MG63 (cell line): ENCODE data around the gene DHRS12. TPM values are rescaled to one million over a fixed set of nuclear protein-coding genes. Genes with fewer than 3 reads are reported as not detected.
A peak's percentile ranks its signal among the peaks of the same experiment; 100 is the strongest.

Experiments used
- DNase-seq: peaks from one replicate; pipeline ENCODE4 v3.0.0-alpha.2; 2020
- H3K27me3 ChIP-seq: fragments of 250-450 bp; sonication (Bioruptor Pico); 2 replicates; pipeline ENCODE4 v1.5.1; 2020; ENCODE audit warnings: mild to moderate bottlenecking, moderate library complexity
- H3K36me3 ChIP-seq: fragments of 250-450 bp; sonication (Bioruptor Pico); 2 replicates; pipeline ENCODE4 v1.5.1; 2020; ENCODE audit warnings: mild to moderate bottlenecking, moderate library complexity
- H3K4me3 ChIP-seq: fragments of 250-450 bp; sonication (Bioruptor Pico); 2 replicates; pipeline ENCODE4 v1.5.1; 2020; ENCODE audit warnings: mild to moderate bottlenecking, moderate library complexity
- H3K9me3 ChIP-seq: fragments of 250-450 bp; sonication (Bioruptor Pico); 2 replicates; pipeline ENCODE4 v1.5.1; 2020; ENCODE audit warnings: mild to moderate bottlenecking, moderate library complexity
- total RNA-seq: library from RNA; depleted of rRNA; stranded (reverse); fragments of >200 nt; shearing (Covaris generic); gene quantifications from 2 replicates; pipeline ENCODE4 v1.2.3, GENCODE V29; 2014; ENCODE audit warnings: low replicate concordance

The DHRS12 gene
- total RNA-seq, 1 experiment from 2014 or later, result 5.1 TPM

GRCh38 chr13:51818276-51818675, 14.3 kb upstream of the DHRS12 start:
- H3K36me3 ChIP-seq, result no peaks in the 10 kb centered on the region
- no peaks in the 10 kb centered on the region for H3K9me3 ChIP-seq
- no peak for DNase-seq
- no peak overlapping the region for H3K4me3 ChIP-seq
- H3K27me3 ChIP-seq, result peaks cover 2% of the 10 kb centered on the region; the same call in 1 of the 2 replicates

DNA sequence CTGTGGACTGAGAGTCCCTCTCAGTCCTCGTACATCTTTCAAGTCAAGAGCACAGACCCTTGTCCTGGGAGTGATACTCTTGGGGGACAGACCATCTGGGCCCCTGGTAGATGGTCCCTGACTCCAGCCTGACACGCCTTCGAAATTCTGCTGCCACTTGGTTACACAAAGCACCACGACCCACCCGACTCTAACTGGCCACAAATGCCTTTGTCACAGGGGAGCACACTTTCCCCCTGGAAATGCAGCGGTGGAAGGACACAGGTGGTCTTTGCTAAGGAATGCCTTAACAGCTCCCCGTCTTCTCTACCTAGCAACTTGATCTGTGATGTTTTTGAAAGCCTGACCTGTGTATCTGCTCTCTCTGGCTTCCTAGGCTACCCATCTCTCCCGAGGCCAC, 13.8 kb upstream of the DHRS12 start:
- peaks cover 2% of the 10 kb centered on the region; the same call in 1 of the 2 replicates for H3K27me3 ChIP-seq
- no peak overlapping the region for H3K4me3 ChIP-seq
- DNase-seq, result no peak
- no peaks in the 10 kb centered on the region for H3K36me3 ChIP-seq
- H3K9me3 ChIP-seq, result no peaks in the 10 kb centered on the region

DNA sequence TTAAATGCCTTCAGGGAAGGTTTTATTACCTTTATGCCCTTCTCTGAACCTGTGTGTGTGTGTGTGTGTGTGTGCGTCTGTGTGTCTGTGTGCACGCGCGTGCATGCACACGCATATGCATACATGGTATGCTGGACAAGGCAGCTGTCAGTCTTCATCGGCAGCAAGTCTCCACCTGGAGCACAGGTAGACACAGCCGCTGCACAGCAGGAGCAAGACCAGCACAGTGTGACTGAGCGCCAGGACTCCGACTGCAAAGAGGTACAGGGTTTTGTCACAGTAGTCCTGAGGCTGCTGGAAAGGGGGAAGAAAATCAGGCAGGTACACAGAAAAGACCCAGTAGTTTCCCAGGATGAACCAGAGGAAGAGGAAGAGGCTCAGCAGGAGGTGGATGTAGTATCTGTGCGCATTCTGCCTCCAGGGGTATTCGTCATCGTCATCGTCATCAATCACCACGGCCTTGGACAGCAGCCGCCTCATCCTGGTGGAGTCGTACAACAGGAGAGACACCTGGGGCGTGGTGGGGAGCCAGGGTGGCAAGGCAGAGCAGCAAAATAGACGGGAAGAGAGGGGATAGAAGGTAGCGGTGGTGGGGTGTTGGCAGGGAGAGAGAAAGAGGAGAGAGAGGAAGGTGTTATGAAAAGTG, 12.8 kb upstream of the DHRS12 start:
- Histone ChIP-seq H3K27me3 (peaks cover 2% of the 10 kb centered on the region; the same call in 1 of the 2 replicates), H3K36me3 (no peaks in the 10 kb centered on the region), H3K9me3 (no peaks in the 10 kb centered on the region), H3K4me3 (no peak overlapping the region)
- DNase-seq, result no peak

DNA sequence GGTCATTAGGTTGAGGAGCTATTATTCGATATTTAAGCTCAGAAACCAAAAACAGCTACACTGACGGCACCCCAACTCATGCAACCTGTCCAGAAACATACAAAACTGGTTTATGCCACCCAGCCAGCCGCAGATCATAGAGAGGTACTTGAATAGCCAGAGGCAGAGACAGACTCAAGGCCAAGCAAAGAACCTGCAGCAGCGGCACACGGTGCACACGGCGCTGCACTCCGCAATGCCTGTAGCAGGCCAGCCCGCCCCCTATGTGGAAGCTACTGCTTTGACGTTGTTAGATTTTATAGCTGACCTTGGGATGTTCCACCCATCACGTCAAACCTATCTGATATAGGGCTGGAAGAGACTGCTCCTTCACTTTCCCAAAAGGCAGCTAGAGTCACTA, 11.9 kb upstream of the DHRS12 start:
- Histone ChIP-seq H3K27me3 (peaks cover 2% of the 10 kb centered on the region; the same call in 1 of the 2 replicates), H3K9me3 (no peaks in the 10 kb centered on the region), H3K36me3 (no peaks in the 10 kb centered on the region), H3K4me3 (no peak overlapping the region)
- no peak for DNase-seq

DNA sequence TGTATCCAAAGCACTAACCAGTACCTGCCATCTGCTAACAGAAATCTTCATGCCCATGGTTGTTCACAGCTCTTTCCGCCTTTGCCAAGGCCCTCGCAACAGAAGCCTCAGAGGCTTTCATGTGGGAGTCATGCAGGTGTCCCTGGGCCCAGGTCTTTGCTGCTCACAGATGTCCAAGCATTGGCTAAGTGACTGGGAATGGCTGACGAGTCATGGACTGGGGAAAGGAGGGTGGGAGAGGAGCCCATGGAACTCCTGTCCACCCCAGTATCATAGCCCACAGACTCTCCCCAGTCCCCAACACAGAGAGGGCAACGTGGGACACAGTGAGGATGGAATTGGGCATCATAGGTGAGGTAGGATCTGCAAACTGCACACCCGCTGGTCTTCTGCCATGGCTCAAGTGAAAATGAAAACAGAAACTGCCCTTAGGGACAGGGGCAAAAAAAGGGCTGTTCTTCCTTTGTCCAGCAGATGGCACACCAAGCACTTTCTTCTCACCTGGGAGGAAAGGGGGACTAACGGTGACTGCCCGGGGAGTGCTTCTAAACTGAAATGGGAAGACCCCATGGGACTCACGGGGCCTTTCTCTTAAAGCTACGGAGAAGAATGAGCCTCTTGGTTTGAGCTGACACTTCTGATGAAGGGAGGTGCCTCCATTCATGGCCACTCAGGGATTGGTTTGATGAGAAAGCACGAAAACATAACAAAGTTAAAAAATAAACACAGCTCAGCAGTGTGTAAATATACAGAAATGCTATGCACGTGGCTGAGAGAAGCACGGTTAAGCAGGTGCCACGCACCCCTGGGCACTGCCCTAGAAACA, 11.1 kb upstream of the DHRS12 start:
- Histone ChIP-seq H3K4me3 (no peak overlapping the region), H3K27me3 (peaks cover 2% of the 10 kb centered on the region; the same call in 1 of the 2 replicates), H3K9me3 (no peaks in the 10 kb centered on the region), H3K36me3 (no peaks in the 10 kb centered on the region)
- peak; percentile 41 for DNase-seq

DNA sequence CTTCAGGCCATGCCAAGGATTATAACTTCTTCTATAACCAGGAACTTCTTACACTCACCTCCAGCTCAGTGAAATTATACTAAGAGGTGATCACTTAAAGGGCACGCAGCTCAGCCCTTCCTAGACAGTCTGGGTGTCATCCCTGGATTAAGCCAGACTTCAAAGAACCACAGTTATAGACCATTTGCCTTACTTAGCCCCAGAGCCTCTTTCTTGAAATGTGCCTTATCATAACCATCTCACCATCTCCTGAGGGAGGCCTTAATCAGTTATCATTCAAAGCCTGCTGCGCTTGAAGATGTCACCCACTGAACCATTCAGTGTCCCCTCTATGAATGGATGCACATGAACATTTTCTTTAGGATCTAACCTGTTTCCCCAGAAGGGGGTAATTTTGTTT, 10.1 kb upstream of the DHRS12 start:
- DNase-seq, result no peak
- peaks cover 2% of the 10 kb centered on the region; the same call in 1 of the 2 replicates for H3K27me3 ChIP-seq
- H3K4me3 ChIP-seq, result no peak overlapping the region
- H3K9me3 ChIP-seq, result no peaks in the 10 kb centered on the region
- H3K36me3 ChIP-seq, result no peaks in the 10 kb centered on the region

- peaks cover 2% of the 10 kb centered on the region; the same call in 1 of the 2 replicates for H3K27me3 ChIP-seq
- no peaks in the 10 kb centered on the region for H3K36me3 ChIP-seq
- no peak for DNase-seq
- H3K9me3 ChIP-seq, result no peaks in the 10 kb centered on the region
- H3K4me3 ChIP-seq, result no peak overlapping the region
Observed at GRCh38 chr13:51811920-51812451, 8.0 kb upstream of the DHRS12 start.

- H3K27me3 ChIP-seq, result peaks cover 2% of the 10 kb centered on the region; the same call in 1 of the 2 replicates
- no peak for DNase-seq
- H3K36me3 ChIP-seq, result no peaks in the 10 kb centered on the region
- no peak overlapping the region for H3K4me3 ChIP-seq
- H3K9me3 ChIP-seq, result no peaks in the 10 kb centered on the region
Observed at GRCh38 chr13:51811046-51811445, 7.1 kb upstream of the DHRS12 start.

DNA sequence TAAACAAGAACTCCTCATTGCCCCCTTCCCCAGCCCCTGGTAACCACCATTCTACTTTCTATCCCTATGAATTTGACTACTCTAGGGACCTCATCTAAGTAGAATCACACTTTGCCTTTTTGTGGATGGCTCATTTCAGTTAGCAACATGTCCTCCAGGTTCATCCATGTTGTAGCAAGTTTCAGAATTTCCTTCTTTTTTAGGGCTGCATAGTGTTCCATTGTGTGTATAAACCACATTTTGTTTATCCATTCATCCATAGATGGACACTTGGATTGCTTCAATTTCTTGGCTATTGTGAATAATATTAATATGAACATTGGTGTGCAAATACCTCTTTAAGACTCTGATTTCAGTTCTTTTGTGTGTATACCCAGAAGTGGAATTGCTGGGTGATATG, 4.8 kb upstream of the DHRS12 start:
- H3K36me3 ChIP-seq, result no peaks in the 10 kb centered on the region
- no peak overlapping the region for H3K4me3 ChIP-seq
- DNase-seq, result no peak
- H3K27me3 ChIP-seq, result no peaks in the 10 kb centered on the region
- no peaks in the 10 kb centered on the region for H3K9me3 ChIP-seq

DNA sequence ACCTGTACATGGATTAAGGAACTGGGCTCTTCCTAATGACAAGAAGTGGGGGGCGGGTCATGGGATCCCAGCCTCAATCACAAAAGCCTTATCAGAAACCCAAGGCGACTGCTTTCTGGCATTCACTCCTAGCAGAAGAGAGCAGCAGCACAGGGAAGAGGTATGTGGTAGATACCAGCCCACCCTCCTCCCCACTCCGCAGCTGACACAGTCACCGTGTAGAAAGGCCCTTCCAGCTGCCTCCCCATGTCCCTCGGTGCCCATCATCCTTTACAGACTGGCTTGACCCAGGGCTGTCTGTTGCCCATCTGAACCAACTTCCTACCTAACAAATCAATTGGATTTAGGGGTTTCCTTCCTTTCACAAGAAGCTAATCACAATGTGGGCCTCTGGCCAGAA, 3.1 kb upstream of the DHRS12 start:
- no peaks in the 10 kb centered on the region for H3K36me3 ChIP-seq
- H3K4me3 ChIP-seq, result no peak overlapping the region
- no peaks in the 10 kb centered on the region for H3K9me3 ChIP-seq
- H3K27me3 ChIP-seq, result no peaks in the 10 kb centered on the region
- no peak for DNase-seq

- H3K27me3 ChIP-seq, result no peaks in the 10 kb centered on the region
- no peak overlapping the region for H3K4me3 ChIP-seq
- H3K9me3 ChIP-seq, result no peaks in the 10 kb centered on the region
- DNase-seq, result peak; percentile 40
- no peaks in the 10 kb centered on the region for H3K36me3 ChIP-seq
Observed at GRCh38 chr13:51806566-51806965, 2.6 kb upstream of the DHRS12 start.

DNA sequence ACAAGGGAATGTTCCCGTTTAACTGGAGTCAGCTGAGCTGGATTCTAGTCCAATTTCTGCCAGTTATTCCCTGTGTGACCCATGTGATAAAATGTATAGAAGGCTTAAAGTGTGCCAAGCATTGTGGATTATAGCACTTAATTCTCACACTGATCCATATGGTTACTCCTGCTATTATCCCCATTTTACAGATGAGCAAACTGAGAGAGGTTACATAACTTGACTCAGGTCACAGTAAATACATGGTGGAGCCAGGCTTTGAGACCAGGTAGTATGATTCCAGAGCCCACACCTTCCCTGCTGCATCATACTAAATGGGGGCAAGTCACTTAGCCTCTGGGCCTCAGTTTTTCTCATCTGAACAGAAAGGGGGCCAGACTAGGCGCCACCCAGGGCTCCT, 2.0 kb upstream of the DHRS12 start:
- no peak for DNase-seq
- H3K27me3 ChIP-seq, result no peaks in the 10 kb centered on the region

GRCh38 chr13:51805313-51805712, 1.4 kb upstream of the DHRS12 start:
- DNase-seq, result no peak
- Histone ChIP-seq H3K4me3 (no peak overlapping the region), H3K9me3 (no peaks in the 10 kb centered on the region), H3K27me3 (no peaks in the 10 kb centered on the region), H3K36me3 (no peaks in the 10 kb centered on the region)

More for the DNA sequence above, 2.0 kb upstream of the DHRS12 start:
- no peak overlapping the region for H3K4me3 ChIP-seq
- H3K36me3 ChIP-seq, result no peaks in the 10 kb centered on the region
- H3K9me3 ChIP-seq, result no peaks in the 10 kb centered on the region

- Histone ChIP-seq H3K4me3 (peak overlapping the region; percentile 64), H3K36me3 (no peaks in the 10 kb centered on the region), H3K9me3 (no peaks in the 10 kb centered on the region), H3K27me3 (no peaks in the 10 kb centered on the region)
- DNase-seq, result no peak
Observed at GRCh38 chr13:51804295-51805172, 571 bp upstream of the DHRS12 start.

DNA sequence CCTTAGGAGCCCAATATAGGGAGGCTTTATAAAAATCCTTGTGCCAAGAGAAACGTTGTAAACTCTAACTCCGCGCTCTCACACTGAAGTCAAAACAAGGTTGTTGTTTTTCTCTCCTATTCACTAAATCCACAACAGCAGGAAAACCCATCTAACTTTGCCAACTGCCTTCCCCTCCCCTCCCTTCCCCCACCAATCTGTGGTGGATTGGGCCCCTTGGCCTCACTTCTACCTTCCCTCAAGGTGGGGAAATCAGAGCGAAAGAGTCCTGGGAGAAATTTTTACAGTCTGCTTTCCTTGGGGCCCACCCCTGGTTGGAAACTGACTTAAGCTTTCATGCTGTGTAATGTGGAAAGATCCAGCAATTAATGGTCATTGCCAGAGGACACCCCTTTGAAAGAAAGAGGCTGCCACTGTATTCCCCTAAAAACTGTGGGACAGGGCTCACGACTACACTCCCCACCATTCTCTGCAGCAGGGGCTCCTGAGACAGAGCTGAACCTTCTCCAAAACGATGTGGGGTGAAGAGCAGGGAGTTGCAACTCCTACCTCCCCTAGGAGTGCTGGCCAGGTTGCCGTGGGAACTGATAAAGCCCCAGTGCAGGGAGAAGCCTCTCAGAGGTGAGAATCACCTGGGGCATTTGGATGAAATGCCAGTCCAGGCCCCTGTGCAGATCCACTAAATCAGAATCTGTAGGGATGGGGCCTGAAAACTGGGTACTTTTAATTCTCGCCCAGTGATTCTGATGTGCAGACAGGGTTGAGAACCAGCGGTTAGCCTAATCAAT, 1.1 kb downstream of the DHRS12 start:
- no peaks in the 10 kb centered on the region for H3K27me3 ChIP-seq
- H3K36me3 ChIP-seq, result no peaks in the 10 kb centered on the region
- no peak for DNase-seq
- no peaks in the 10 kb centered on the region for H3K9me3 ChIP-seq
- H3K4me3 ChIP-seq, result peak overlapping the region; percentile 64

DNA sequence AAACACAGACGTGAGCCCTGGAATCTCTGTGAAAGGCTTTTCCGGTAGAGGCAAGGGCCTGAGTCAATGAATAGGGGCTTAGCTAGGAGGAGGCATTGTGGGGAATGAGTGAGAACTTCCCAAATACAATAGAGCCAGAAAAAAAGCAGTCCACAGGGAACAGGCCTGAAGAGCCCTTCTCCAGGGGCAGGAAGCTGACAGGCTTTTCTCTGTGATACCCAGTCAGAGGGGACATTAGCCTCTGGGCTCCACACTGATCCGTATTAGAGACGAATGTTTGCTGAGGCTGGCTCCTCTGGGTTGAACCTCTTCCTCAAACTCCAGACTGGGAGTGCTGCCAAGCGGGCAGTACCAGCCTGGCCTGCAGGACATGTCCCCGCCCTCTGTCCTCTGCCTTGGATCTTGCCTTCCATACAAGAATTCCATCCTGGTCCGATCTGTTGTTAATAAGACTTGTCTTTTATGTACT, 2.3 kb downstream of the DHRS12 start:
- peak; percentile 29 for DNase-seq
- H3K36me3 ChIP-seq, result no peaks in the 10 kb centered on the region
- no peak overlapping the region for H3K4me3 ChIP-seq
- H3K27me3 ChIP-seq, result no peaks in the 10 kb centered on the region
- no peaks in the 10 kb centered on the region for H3K9me3 ChIP-seq
